Parathyroid adenoma (tissue), 2 donors: ENCODE measurements around the gene SH3PXD2B.
"Not testable (repeated sequence)": the region's sequence is repeated elsewhere in the genome, so short reads cannot be mapped to it uniquely, and the experiment has no call there.

ENCODE experiments used
- H2AFZ ChIP-seq: fragments of 300-600 bp; sonication (generic); one replicate; pipeline ENCODE4 v1.7.0; 2017; ENCODE audit warnings: antibody characterized with exemption, mild to moderate bottlenecking
- H3K27ac ChIP-seq: fragments of 300-600 bp; sonication (generic); one replicate; pipeline ENCODE4 v1.7.0; 2017
- H3K27me3 ChIP-seq: fragments of 300-600 bp; sonication (generic); one replicate; pipeline ENCODE4 v1.7.0; 2017; ENCODE audit warnings: low read length; ENCODE audit not compliant: control insufficient read depth, insufficient read depth
- H3K36me3 ChIP-seq: fragments of 300-600 bp; sonication (generic); one replicate; pipeline ENCODE4 v1.7.0; 2017; ENCODE audit warnings: low read length; ENCODE audit not compliant: control insufficient read depth, insufficient read depth
- H3K4me1 ChIP-seq: fragments of 300-600 bp; sonication (generic); one replicate; pipeline ENCODE4 v1.7.0; 2017; ENCODE audit warnings: control low read depth
- H3K4me2 ChIP-seq: fragments of 300-600 bp; sonication (generic); one replicate; pipeline ENCODE4 v1.7.0; 2017; ENCODE audit warnings: low read length
- H3K4me3 ChIP-seq: fragments of 300-600 bp; sonication (generic); one replicate; pipeline ENCODE4 v1.7.0; 2017; ENCODE audit warnings: low read depth, low read length
- H3K79me2 ChIP-seq: fragments of 300-600 bp; sonication (generic); one replicate; pipeline ENCODE4 v1.7.0; 2017; ENCODE audit warnings: control low read depth
- H3K9ac ChIP-seq: fragments of 300-600 bp; sonication (generic); one replicate; pipeline ENCODE4 v1.7.0; 2017; ENCODE audit warnings: mild to moderate bottlenecking
- H3K9me3 ChIP-seq: fragments of 300-600 bp; sonication (generic); one replicate; pipeline ENCODE4 v1.7.0; 2017; ENCODE audit warnings: low read length; ENCODE audit not compliant: control insufficient read depth
- CTCF ChIP-seq: fragments of 300-600 bp; sonication (generic); IDR thresholded peaks from one replicate; pipeline ENCODE4 v1.7.0; 2017; ENCODE audit warnings: antibody characterized with exemption, mild to moderate bottlenecking
- donor health status: primary hyperparathyroidism.

SH3PXD2B gene

DNA sequence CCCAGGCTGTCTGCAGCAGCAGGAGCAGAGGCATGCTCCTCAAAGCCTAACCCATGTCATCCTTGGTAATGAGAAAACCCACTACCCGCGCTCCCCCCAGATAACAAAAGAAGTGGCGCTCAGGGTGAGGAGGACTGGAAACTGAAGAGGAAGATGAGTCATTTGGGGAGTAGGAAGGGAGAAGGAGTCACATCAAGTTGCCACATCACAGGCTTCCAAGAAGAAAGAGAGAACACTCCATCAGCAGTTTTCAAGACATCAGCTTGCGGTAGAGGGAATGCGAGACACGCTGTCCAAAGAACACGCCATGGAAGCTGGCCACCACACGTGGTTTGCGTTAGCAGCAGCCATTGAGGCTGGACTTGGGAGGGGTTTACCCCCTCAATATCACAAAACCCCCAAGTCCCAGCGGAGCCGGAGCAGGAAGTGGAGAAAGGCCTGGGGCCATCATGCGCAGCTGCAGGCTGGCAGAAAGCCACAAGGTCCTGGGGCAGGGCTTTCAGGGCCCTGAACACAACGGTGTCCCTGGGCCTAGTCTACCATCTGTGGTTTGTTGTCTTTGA lies 41.5 kb downstream of the SH3PXD2B start:
- H3K4me3 ChIP-seq, result no peak overlapping the region
- no peaks in the 10 kb centered on the region for H3K79me2 ChIP-seq
- no peaks in the 10 kb centered on the region for H3K9me3 ChIP-seq
- H3K27ac ChIP-seq, result peak overlapping the region; percentile 49
- H3K27me3 ChIP-seq, result no peaks in the 10 kb centered on the region
- no peak overlapping the region for H3K4me2 ChIP-seq
- H3K4me1 ChIP-seq, result no peaks in the 10 kb centered on the region
- H2AFZ ChIP-seq, result no peak overlapping the region
- no peak for TF ChIP-seq CTCF
- no peak overlapping the region for H3K9ac ChIP-seq
- no peaks in the 10 kb centered on the region for H3K36me3 ChIP-seq

DNA sequence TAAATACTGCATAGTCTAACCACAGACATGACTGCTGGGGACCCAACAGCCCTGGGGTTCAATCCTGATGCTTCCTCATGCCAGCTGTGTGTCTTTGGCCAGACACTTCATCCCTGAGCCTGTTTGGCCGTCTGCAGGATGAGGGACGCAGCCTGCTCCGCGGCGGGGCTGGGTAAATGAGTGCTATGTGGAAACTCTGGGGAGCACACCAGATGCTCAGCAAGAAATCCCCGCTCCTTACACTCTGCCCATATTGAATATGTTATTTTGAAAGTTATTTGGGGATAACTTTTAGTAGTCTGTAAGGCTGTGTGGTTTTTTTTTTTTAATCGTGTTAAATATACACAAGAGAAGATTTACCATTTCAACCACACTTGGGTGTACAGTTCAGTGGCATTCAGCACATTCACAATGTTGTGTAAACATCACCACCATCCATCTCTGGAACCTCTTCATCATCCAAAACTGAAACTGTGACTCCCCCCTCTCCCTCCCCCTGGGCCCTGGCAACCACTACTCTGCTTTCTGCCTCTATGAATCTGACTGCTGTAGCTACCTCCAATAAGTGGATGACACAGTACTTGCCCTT lies 42.7 kb downstream of the SH3PXD2B start:
- H3K36me3 ChIP-seq, result no peaks in the 10 kb centered on the region
- H3K9me3 ChIP-seq, result no peaks in the 10 kb centered on the region
- no peaks in the 10 kb centered on the region for H3K27me3 ChIP-seq
- H3K9ac ChIP-seq, result no peak overlapping the region
- H2AFZ ChIP-seq, result no peak overlapping the region
- TF ChIP-seq CTCF, result no peak
- no peak overlapping the region for H3K27ac ChIP-seq
- H3K4me3 ChIP-seq, result no peak overlapping the region
- H3K79me2 ChIP-seq, result no peaks in the 10 kb centered on the region
- H3K4me2 ChIP-seq, result no peak overlapping the region
- no peaks in the 10 kb centered on the region for H3K4me1 ChIP-seq

GRCh38 chr5:172410662-172411483 lies 43.5 kb downstream of the SH3PXD2B start:
- no peak overlapping the region for H3K9ac ChIP-seq
- H3K9me3 ChIP-seq, result no peaks in the 10 kb centered on the region
- no peak overlapping the region for H3K4me3 ChIP-seq
- no peak overlapping the region for H3K4me2 ChIP-seq
- H3K4me1 ChIP-seq, result no peaks in the 10 kb centered on the region
- H3K79me2 ChIP-seq, result no peaks in the 10 kb centered on the region
- TF ChIP-seq CTCF, result no peak
- H2AFZ ChIP-seq, result no peak overlapping the region
- no peaks in the 10 kb centered on the region for H3K27me3 ChIP-seq
- no peaks in the 10 kb centered on the region for H3K36me3 ChIP-seq
- H3K27ac ChIP-seq, result no peak overlapping the region

- no peaks in the 10 kb centered on the region for H3K9me3 ChIP-seq
- no peak overlapping the region for H3K4me3 ChIP-seq
- H3K36me3 ChIP-seq, result no peaks in the 10 kb centered on the region
- H2AFZ ChIP-seq, result no peak overlapping the region
- no peaks in the 10 kb centered on the region for H3K27me3 ChIP-seq
- no peak overlapping the region for H3K4me2 ChIP-seq
- no peak overlapping the region for H3K27ac ChIP-seq
- TF ChIP-seq CTCF, result no peak
- no peaks in the 10 kb centered on the region for H3K79me2 ChIP-seq
- no peaks in the 10 kb centered on the region for H3K4me1 ChIP-seq
- no peak overlapping the region for H3K9ac ChIP-seq
These were observed 44.2 kb downstream of the SH3PXD2B start for GRCh38 chr5:172410160-172410559.

- H3K79me2 ChIP-seq, result not testable (repeated sequence)
These were observed 44.8 kb downstream of the SH3PXD2B start for GRCh38 chr5:172409477-172409876.

More at GRCh38 chr5:172409477-172409876, 44.8 kb downstream of the SH3PXD2B start:
- H3K27ac ChIP-seq, H3K4me3 ChIP-seq, H3K9ac ChIP-seq, H3K4me1 ChIP-seq, H3K27me3 ChIP-seq, H3K36me3 ChIP-seq, H2AFZ ChIP-seq, H3K4me2 ChIP-seq, H3K9me3 ChIP-seq: not testable (repeated sequence)
